Ishikawa (cell line): ENCODE measurements around the gene PIEZO2.

Experiments used
- CEBPB ChIP-seq: IDR thresholded peaks from 2 replicates; pipeline ENCODE4 v1.6.1; 2012
- EGR1 ChIP-seq: IDR thresholded peaks from 2 replicates; pipeline ENCODE4 v1.6.1; 2012
- EP300 ChIP-seq: IDR thresholded peaks from 2 replicates; pipeline ENCODE4 v1.6.1; 2012; ENCODE audit warnings: borderline replicate concordance
- RAD21 ChIP-seq: IDR thresholded peaks from 2 replicates; pipeline ENCODE4 v1.6.1; 2012; ENCODE audit warnings: low read depth
- REST ChIP-seq: IDR thresholded peaks from 2 replicates; pipeline ENCODE4 v1.6.1; 2012; ENCODE audit warnings: low read depth, mild to moderate bottlenecking
- TAF1 ChIP-seq: IDR thresholded peaks from 2 replicates; pipeline ENCODE4 v1.6.1; 2012; ENCODE audit warnings: low read depth, mild to moderate bottlenecking
- TEAD4 ChIP-seq: IDR thresholded peaks from 2 replicates; pipeline ENCODE4 v1.6.1; 2012
- TF ChIP-seq, protein P1 (sequence below): IDR thresholded peaks from 2 replicates; pipeline ENCODE4 v1.6.1; 2012

- TF ChIP-seq TAF1 (no peak), EGR1 (no peak), CEBPB (no peak), REST (no peak), EP300 (no peak), TEAD4 (no peak), RAD21 (no peak)
- TF ChIP-seq, protein P1, sequence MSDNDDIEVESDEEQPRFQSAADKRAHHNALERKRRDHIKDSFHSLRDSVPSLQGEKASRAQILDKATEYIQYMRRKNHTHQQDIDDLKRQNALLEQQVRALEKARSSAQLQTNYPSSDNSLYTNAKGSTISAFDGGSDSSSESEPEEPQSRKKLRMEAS, result no peak
Measured at GRCh38 chr18:10726198-10727068, 422.9 kb downstream of the PIEZO2 start.
